HG03108 (cell line): Measurements from ENCODE around the gene WNK1.

Experiments
- ATAC-seq: cut with Tn5 transposase; IDR thresholded peaks from one replicate; pipeline ENCODE4 v1.9.1; 2021; ENCODE audit warnings: moderate library complexity; ENCODE audit not compliant: unreplicated experiment

WNK1 gene

GRCh38 chr12:938810-939209, 186.4 kb downstream of the WNK1 start:
- ATAC-seq: no peak

GRCh38 chr12:943051-943450, 190.7 kb downstream of the WNK1 start:
- ATAC-seq: no peak

- no peak for ATAC-seq
Observed at GRCh38 chr12:944211-944610, 191.8 kb downstream of the WNK1 start.

- ATAC-seq: no peak
Observed at GRCh38 chr12:946212-946611, 193.8 kb downstream of the WNK1 start.

- ATAC-seq: no peak
Observed at GRCh38 chr12:946631-947030, 194.3 kb downstream of the WNK1 start.

GRCh38 chr12:948238-948637, 195.9 kb downstream of the WNK1 start:
- no peak for ATAC-seq

- ATAC-seq: peak; percentile 76
Observed at GRCh38 chr12:949453-950191, 197.2 kb downstream of the WNK1 start, which contains the start of gene RAD52. Gene RAD52 (minus strand): TSS chr12:949694. CDS start chr12:933058, 16,636 bp downstream.

- no peak for ATAC-seq
Observed at GRCh38 chr12:951176-951575, 198.8 kb downstream of the WNK1 start.

GRCh38 chr12:953776-954175, 201.4 kb downstream of the WNK1 start:
- no peak for ATAC-seq

GRCh38 chr12:954741-955140, 202.4 kb downstream of the WNK1 start:
- ATAC-seq: no peak

- ATAC-seq: no peak
Observed at GRCh38 chr12:955939-956338, 203.6 kb downstream of the WNK1 start.

- peak; percentile 74 for ATAC-seq
Observed at GRCh38 chr12:958588-959123, 206.3 kb downstream of the WNK1 start.
